Measurements from ENCODE around the gene ZNG1B.
"Not testable (repeated sequence)": the region's sequence is repeated elsewhere in the genome, so short reads cannot be mapped to it uniquely, and the experiment has no call there.

DNA sequence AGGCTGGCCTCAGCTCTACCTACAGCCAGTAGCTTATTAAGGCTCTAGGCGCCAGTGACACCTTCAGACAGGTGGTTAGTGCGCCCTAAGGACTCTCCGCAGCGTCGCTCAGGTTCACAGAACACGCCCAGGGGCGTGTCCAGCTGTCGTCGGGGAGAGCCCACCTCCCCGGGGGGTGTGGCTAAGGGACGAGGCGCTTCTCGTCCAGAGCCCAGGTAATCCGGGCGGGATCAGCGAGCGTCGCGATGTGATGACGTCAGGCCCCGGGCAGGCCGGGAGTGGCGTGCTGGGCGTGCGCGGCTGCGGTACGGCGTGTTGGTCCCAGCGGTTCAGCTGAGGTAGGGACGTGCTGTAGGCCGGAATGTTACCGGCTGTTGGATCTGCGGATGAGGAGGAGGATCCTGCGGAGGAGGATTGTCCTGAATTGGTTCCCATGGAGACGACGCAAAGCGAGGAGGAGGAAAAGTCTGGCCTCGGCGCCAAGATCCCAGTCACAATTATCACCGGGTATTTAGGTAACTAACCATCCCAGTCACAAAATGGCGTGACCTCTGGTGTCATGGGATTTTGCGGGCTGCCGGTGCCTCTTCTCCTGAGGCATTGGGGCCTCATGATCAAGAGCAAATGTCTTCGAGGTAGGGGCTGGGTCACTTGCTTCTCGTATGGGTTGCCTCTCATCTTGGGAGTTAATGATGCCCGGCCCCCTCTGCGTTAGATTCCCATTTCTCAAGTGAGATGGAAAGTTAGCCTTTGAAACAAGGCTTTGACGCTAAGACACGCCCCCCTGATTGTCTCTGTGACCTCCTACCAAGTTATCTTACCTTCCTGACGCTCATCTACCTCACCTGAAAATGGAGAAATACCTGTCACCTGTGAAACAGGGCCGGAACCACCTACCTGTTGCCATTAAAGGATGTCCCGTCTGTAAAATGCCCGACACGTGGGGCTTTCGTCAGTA lies at the start of gene ZNG1B:
- not testable (repeated sequence) for TF ChIP-seq CTCF (IDR thresholded peaks at IDR 0.05 in 2 of 3, conservative IDR thresholded peaks at IDR 0.05 in 1 of 3; ENCODE audit: insufficient read depth in 2 of 3, low read depth in 1 of 3, low read length in 3 of 3); ZBTB8A (IDR thresholded peaks at IDR 0.05; ENCODE audit: partially characterized antibody); EGR1 (conservative IDR thresholded peaks at IDR 0.05); KAT2B (IDR thresholded peaks at IDR 0.05; ENCODE audit: low read depth, low read length)
